WTC11 (cell line): Measurements from ENCODE around the gene MYO15B. TPM values are rescaled to one million over a fixed set of nuclear protein-coding genes. Genes with fewer than 3 reads are reported as not detected.

Source experiments
- ATAC-seq: fragments of 200-7000 bp; cut with Tn5 transposase; 2 replicates; pipeline ENCODE4 v1.10.0; 2021; ENCODE audit warnings: mild to moderate bottlenecking, moderate library complexity
- CTCF ChIA-PET: fragments of 300-600 bp; sonication (Branson Sonifier 250); formaldehyde crosslinking; loops from one replicate; lab custom pipeline; 2021; ENCODE audit warnings: antibody characterized with exemption; lab: Charles Lee
- POLR2A ChIA-PET: fragments of 350-600 bp; sonication (Branson Sonifier 250); formaldehyde crosslinking; loops from one replicate; lab custom pipeline; 2021; ENCODE audit warnings: antibody characterized with exemption; lab: Charles Lee
- DNase-seq: peaks from one replicate; pipeline ENCODE4 v3.0.0; 2021; ENCODE audit warnings: low spot score
- H3K27ac Mint-ChIP-seq: 2 replicates; pipeline ENCODE4 v1.8.0; 2021; ENCODE audit warnings: mixed read lengths
- H3K27me3 Mint-ChIP-seq: 2 replicates; pipeline ENCODE4 v1.8.0; 2021; ENCODE audit warnings: low read depth, mild to moderate bottlenecking, moderate library complexity, mixed read lengths
- H3K36me3 Mint-ChIP-seq: 2 replicates; pipeline ENCODE4 v1.8.0; 2021; ENCODE audit warnings: mixed read lengths
- H3K4me1 Mint-ChIP-seq: 2 replicates; pipeline ENCODE4 v1.8.0; 2022; ENCODE audit warnings: mixed read lengths
- H3K4me3 Mint-ChIP-seq: 2 replicates; pipeline ENCODE4 v1.8.0; 2021; ENCODE audit warnings: mild to moderate bottlenecking, moderate library complexity, mixed read lengths
- H3K9me3 Mint-ChIP-seq: 2 replicates; pipeline ENCODE4 v1.8.0; 2021; ENCODE audit warnings: mixed read lengths
- AFF4 ChIP-seq: sonication (generic); formaldehyde crosslinking; IDR thresholded peaks from 2 replicates; pipeline ENCODE4 v1.8.1; 2023; ENCODE audit warnings: mild to moderate bottlenecking, missing genetic modification reagents, borderline replicate concordance
- CDX4 ChIP-seq: fragments of 250-450 bp; sonication (Bioruptor Pico); IDR thresholded peaks from 2 replicates; pipeline ENCODE4 v1.9.0; 2021; ENCODE audit warnings: moderate library complexity, mild to moderate bottlenecking, inconsistent platforms, borderline replicate concordance
- CREB1 ChIP-seq: sonication (generic); formaldehyde crosslinking; IDR thresholded peaks from 2 replicates; pipeline ENCODE4 v1.8.0; 2023; ENCODE audit warnings: mild to moderate bottlenecking, missing genetic modification reagents
- E2F1 ChIP-seq: sonication (generic); formaldehyde crosslinking; IDR thresholded peaks from 2 replicates; pipeline ENCODE4 v1.8.0; 2022; ENCODE audit warnings: mild to moderate bottlenecking, missing genetic modification reagents
- EMX1 ChIP-seq: fragments of 250-450 bp; sonication (Bioruptor Pico); IDR thresholded peaks from 2 replicates; pipeline ENCODE4 v1.8.0; 2021; ENCODE audit warnings: mild to moderate bottlenecking
- ERG ChIP-seq: fragments of 250-450 bp; sonication (Bioruptor Pico); IDR thresholded peaks from 2 replicates; pipeline ENCODE4 v1.8.0; 2021; ENCODE audit warnings: mild to moderate bottlenecking
- IRF1 ChIP-seq: sonication (generic); formaldehyde crosslinking; IDR thresholded peaks from 2 replicates; pipeline ENCODE4 v1.8.0; 2023; ENCODE audit warnings: missing genetic modification reagents
- JAZF1 ChIP-seq: fragments of 250-450 bp; sonication (Bioruptor Pico); IDR thresholded peaks from 2 replicates; pipeline ENCODE4 v1.9.0; 2021; ENCODE audit warnings: moderate library complexity, mild to moderate bottlenecking, inconsistent platforms
- MXD4 ChIP-seq: fragments of 250-450 bp; sonication (Bioruptor Pico); IDR thresholded peaks from 2 replicates; pipeline ENCODE4 v1.8.0; 2021; ENCODE audit warnings: mild to moderate bottlenecking, moderate library complexity, borderline replicate concordance
- NR1H2 ChIP-seq: sonication (generic); formaldehyde crosslinking; IDR thresholded peaks from 2 replicates; pipeline ENCODE4 v1.9.0; 2021; ENCODE audit warnings: mild to moderate bottlenecking, moderate library complexity, missing genetic modification reagents
- TEAD4 ChIP-seq: sonication (generic); formaldehyde crosslinking; IDR thresholded peaks from 2 replicates; pipeline ENCODE4 v1.8.0; 2022; ENCODE audit warnings: mild to moderate bottlenecking, missing genetic modification reagents
- USF2 ChIP-seq: sonication (generic); formaldehyde crosslinking; IDR thresholded peaks from 2 replicates; pipeline ENCODE4 v1.8.1; 2023; ENCODE audit warnings: mild to moderate bottlenecking, missing genetic modification reagents, moderate library complexity
- ZMAT4 ChIP-seq: fragments of 250-450 bp; sonication (Bioruptor Pico); IDR thresholded peaks from 2 replicates; pipeline ENCODE4 v1.9.0; 2021; ENCODE audit warnings: mild to moderate bottlenecking
- ZNF512 ChIP-seq: sonication (generic); formaldehyde crosslinking; IDR thresholded peaks from 2 replicates; pipeline ENCODE4 v1.8.1; 2022; ENCODE audit warnings: missing genetic modification reagents, borderline replicate concordance
- ZNF532 ChIP-seq: fragments of 250-450 bp; sonication (Bioruptor Pico); IDR thresholded peaks from 2 replicates; pipeline ENCODE4 v1.9.0; 2021; ENCODE audit warnings: mild to moderate bottlenecking, borderline replicate concordance
- total RNA-seq: library from RNA; stranded (reverse); gene quantifications from 3 replicates; pipeline ENCODE4 v1.2.3, GENCODE V29; 2021

The MYO15B gene
- total RNA-seq, 1 experiment from 2014 or later: 35.6 TPM

- TF ChIP-seq ZNF532 (CRISPR knock-in tag) (no peak), CDX4 (CRISPR knock-in tag) (no peak), ERG (no peak)
Measured at GRCh38 chr17:75542728-75543336, 44.8 kb upstream of the MYO15B start (continued).

GRCh38 chr17:75544250-75544649, 43.4 kb upstream of the MYO15B start:
- ChIA-PET POLR2A (no interaction called here), CTCF (interaction anchor here (0.9 to 1.1 kb wide), 2 partner anchors 9 to 44 kb away, joined by 3 read pairs; partner anchors contain the start of gene MYO15B)
- Mint-ChIP-seq H3K27ac (peak overlapping the region; percentile 83), H3K9me3 (no peaks in the 10 kb centered on the region), H3K27me3 (no peaks in the 10 kb centered on the region), H3K4me1 (peaks cover 33% of the 10 kb centered on the region), H3K4me3 (no peak overlapping the region), H3K36me3 (no peaks in the 10 kb centered on the region)
- ATAC-seq (no peak), DNase-seq (no peak)
- TF ChIP-seq E2F1 (CRISPR knock-in tag): no peak
- TF ChIP-seq MXD4: no peak
- no peak for TF ChIP-seq CDX4 (CRISPR knock-in tag)
- no peak for TF ChIP-seq USF2
- TF ChIP-seq EMX1 (CRISPR knock-in tag): no peak
- no peak for TF ChIP-seq NR1H2 (CRISPR knock-in tag)
- no peak for TF ChIP-seq TEAD4 (CRISPR knock-in tag)
- TF ChIP-seq AFF4 (CRISPR knock-in tag): no peak
- no peak for TF ChIP-seq IRF1 (CRISPR knock-in tag)
- TF ChIP-seq ZMAT4 (CRISPR knock-in tag): no peak
- no peak for TF ChIP-seq ZNF512 (CRISPR knock-in tag)
- no peak for TF ChIP-seq CREB1
- TF ChIP-seq JAZF1 (CRISPR knock-in tag): no peak
